OCI-LY3 (cell line): Measurements from ENCODE around the gene LAMA4.

Experiments
- H2AFZ ChIP-seq: fragments of 200-600, 300-600 bp; shearing (Covaris generic); 2 replicates; pipeline ENCODE4 v1.6.0; 2014; ENCODE audit warnings: antibody characterized with exemption, low read depth, low read length
- H3K27ac ChIP-seq: fragments of 200-600, 300-600 bp; sonication (generic); 2 replicates; pipeline ENCODE4 v1.5.1; 2014; ENCODE audit warnings: mild to moderate bottlenecking, low read length, moderate library complexity, mixed read lengths
- H3K27me3 ChIP-seq: fragments of 200-600, 300-600 bp; sonication (generic); 2 replicates; pipeline ENCODE4 v1.6.1; 2014; ENCODE audit warnings: low read depth, low read length, mixed read lengths
- H3K36me3 ChIP-seq: fragments of 200-600, 300-600 bp; sonication (generic); replicated peaks from 2 replicates; pipeline ENCODE3; 2014; ENCODE audit warnings: low read depth, low read length, mixed read lengths
- H3K4me1 ChIP-seq: fragments of 300-600, 200-600 bp; sonication (generic); 2 replicates; pipeline ENCODE4 v1.6.1; 2014; ENCODE audit warnings: low read length, mixed read lengths
- H3K4me2 ChIP-seq: fragments of 200-600, 300-600 bp; sonication (generic); 2 replicates; pipeline ENCODE4 v1.6.1; 2014; ENCODE audit warnings: low read length, mixed read lengths
- H3K4me3 ChIP-seq: fragments of 300-600, 200-600 bp; sonication (generic); 2 replicates; pipeline ENCODE4 v1.5.1; 2014; ENCODE audit warnings: antibody characterized with exemption, mild to moderate bottlenecking, low read length, moderate library complexity
- H3K79me2 ChIP-seq: fragments of 300-600, 200-600 bp; shearing (Covaris generic); 2 replicates; pipeline ENCODE4 v1.6.1; 2014; ENCODE audit warnings: mild to moderate bottlenecking, low read length, mixed read lengths
- H3K9ac ChIP-seq: fragments of 300-600, 200-600 bp; shearing (Covaris generic); 2 replicates; pipeline ENCODE4 v1.6.0; 2014; ENCODE audit warnings: mild to moderate bottlenecking, low read length, moderate library complexity
- H3K9me3 ChIP-seq: fragments of 200-600, 300-600 bp; shearing (Covaris generic); 2 replicates; pipeline ENCODE4 v1.6.1; 2014; ENCODE audit warnings: low read length, mixed read lengths; ENCODE audit not compliant: insufficient read depth
- H4K20me1 ChIP-seq: fragments of 200-600, 300-600 bp; sonication (generic); 2 replicates; pipeline ENCODE4 v1.6.1; 2016; ENCODE audit warnings: low read length, mixed read lengths; ENCODE audit not compliant: insufficient read depth
- CTCF ChIP-seq: fragments of 200-600, 300-600 bp; sonication (generic); IDR thresholded peaks from 2 replicates; pipeline ENCODE4 v1.5.1; 2014; ENCODE audit warnings: antibody characterized with exemption, low read length, low read depth
- EZH2phosphoT487 ChIP-seq: fragments of 200-600 bp; shearing (Covaris generic); IDR thresholded peaks from 2 replicates; pipeline ENCODE4 v1.6.1; 2018; ENCODE audit warnings: antibody characterized with exemption, mixed run types, low read depth

LAMA4 gene

GRCh38 chr6:112269114-112269513 lies 14.7 kb upstream of the LAMA4 start:
- Histone ChIP-seq H3K27ac (no peak overlapping the region), H3K4me2 (no peak overlapping the region), H3K9me3 (no peaks in the 10 kb centered on the region), H4K20me1 (no peaks in the 10 kb centered on the region), H3K9ac (no peak overlapping the region), H2AFZ (no peak overlapping the region), H3K36me3 (no peaks in the 10 kb centered on the region), H3K27me3 (no peaks in the 10 kb centered on the region), H3K4me1 (peaks cover 17% of the 10 kb centered on the region), H3K79me2 (no peaks in the 10 kb centered on the region), H3K4me3 (no peak overlapping the region)
- TF ChIP-seq EZH2phosphoT487 = no peak
- TF ChIP-seq CTCF = peak; percentile 8; the same call in 1 of the 2 replicates

- no peak overlapping the region for H3K9ac ChIP-seq
- H3K4me1 ChIP-seq = peaks cover 17% of the 10 kb centered on the region
- H3K27me3 ChIP-seq = no peaks in the 10 kb centered on the region
- no peaks in the 10 kb centered on the region for H3K9me3 ChIP-seq
- H3K27ac ChIP-seq = no peak overlapping the region
- no peak overlapping the region for H3K4me3 ChIP-seq
- no peaks in the 10 kb centered on the region for H3K79me2 ChIP-seq
- no peaks in the 10 kb centered on the region for H3K36me3 ChIP-seq
- no peak for TF ChIP-seq CTCF
- TF ChIP-seq EZH2phosphoT487 = no peak
- no peak overlapping the region for H3K4me2 ChIP-seq
- H4K20me1 ChIP-seq = no peaks in the 10 kb centered on the region
- H2AFZ ChIP-seq = no peak overlapping the region
Observed at GRCh38 chr6:112268654-112269053, 14.3 kb upstream of the LAMA4 start.

- Histone ChIP-seq H3K4me2 (no peak overlapping the region), H3K27ac (no peak overlapping the region), H3K4me3 (no peak overlapping the region), H3K9me3 (no peaks in the 10 kb centered on the region), H4K20me1 (no peaks in the 10 kb centered on the region), H3K9ac (no peak overlapping the region), H2AFZ (no peak overlapping the region), H3K4me1 (peaks cover 17% of the 10 kb centered on the region), H3K27me3 (no peaks in the 10 kb centered on the region), H3K36me3 (no peaks in the 10 kb centered on the region), H3K79me2 (no peaks in the 10 kb centered on the region)
- TF ChIP-seq CTCF (no peak), EZH2phosphoT487 (no peak)
Observed at GRCh38 chr6:112268019-112268418, 13.7 kb upstream of the LAMA4 start.

GRCh38 chr6:112266331-112266730 lies 12.0 kb upstream of the LAMA4 start:
- no peaks in the 10 kb centered on the region for H3K9me3 ChIP-seq
- H3K4me1 ChIP-seq = peaks cover 17% of the 10 kb centered on the region
- H3K4me2 ChIP-seq = 0 out of 2 replicates have a peak overlapping the region, but pooled peaks have one; percentile 5
- no peaks in the 10 kb centered on the region for H4K20me1 ChIP-seq
- no peaks in the 10 kb centered on the region for H3K27me3 ChIP-seq
- H3K27ac ChIP-seq = no peak overlapping the region
- no peak overlapping the region for H3K9ac ChIP-seq
- TF ChIP-seq EZH2phosphoT487 = no peak
- TF ChIP-seq CTCF = no peak
- H3K36me3 ChIP-seq = no peaks in the 10 kb centered on the region
- no peaks in the 10 kb centered on the region for H3K79me2 ChIP-seq
- no peak overlapping the region for H3K4me3 ChIP-seq
- no peak overlapping the region for H2AFZ ChIP-seq
